ENCODE measurements around the gene SLC25A22. TPM values are rescaled to one million over a fixed set of nuclear protein-coding genes. Genes with fewer than 3 reads are reported as not detected.
A peak's percentile ranks its signal among the peaks of the same experiment; 100 is the strongest.

SLC25A22 gene
- polyA plus RNA-seq, 1 donor (not counting 4 experiments of a cell fraction or from before 2014, with no cell fraction given): 13.5 TPM

GRCh38 chr11:797296-798092 is 587 bp downstream of the SLC25A22 start:
- peaks cover 7 to 18% of the 10 kb centered on the region in 2 experiments for H3K36me3 ChIP-seq (ENCODE audit: control insufficient read depth in 2 of 2, extremely low read depth in 1 of 2, insufficient read depth in 2 of 2, low read length in 2 of 2)
- peak overlapping the region; percentile 70 for H3K27ac ChIP-seq (ENCODE audit: control insufficient read depth, insufficient read depth, low read length)
- DNase-seq (ENCODE audit: low read depth, low spot score): no peak
- TF ChIP-seq, protein P1, sequence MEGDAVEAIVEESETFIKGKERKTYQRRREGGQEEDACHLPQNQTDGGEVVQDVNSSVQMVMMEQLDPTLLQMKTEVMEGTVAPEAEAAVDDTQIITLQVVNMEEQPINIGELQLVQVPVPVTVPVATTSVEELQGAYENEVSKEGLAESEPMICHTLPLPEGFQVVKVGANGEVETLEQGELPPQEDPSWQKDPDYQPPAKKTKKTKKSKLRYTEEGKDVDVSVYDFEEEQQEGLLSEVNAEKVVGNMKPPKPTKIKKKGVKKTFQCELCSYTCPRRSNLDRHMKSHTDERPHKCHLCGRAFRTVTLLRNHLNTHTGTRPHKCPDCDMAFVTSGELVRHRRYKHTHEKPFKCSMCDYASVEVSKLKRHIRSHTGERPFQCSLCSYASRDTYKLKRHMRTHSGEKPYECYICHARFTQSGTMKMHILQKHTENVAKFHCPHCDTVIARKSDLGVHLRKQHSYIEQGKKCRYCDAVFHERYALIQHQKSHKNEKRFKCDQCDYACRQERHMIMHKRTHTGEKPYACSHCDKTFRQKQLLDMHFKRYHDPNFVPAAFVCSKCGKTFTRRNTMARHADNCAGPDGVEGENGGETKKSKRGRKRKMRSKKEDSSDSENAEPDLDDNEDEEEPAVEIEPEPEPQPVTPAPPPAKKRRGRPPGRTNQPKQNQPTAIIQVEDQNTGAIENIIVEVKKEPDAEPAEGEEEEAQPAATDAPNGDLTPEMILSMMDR (optimal IDR thresholded peaks at IDR 0.05 in 1 of 3, IDR thresholded peaks at IDR 0.05 in 1 of 3, conservative IDR thresholded peaks at IDR 0.05 in 1 of 3; ENCODE audit: extremely low read depth in 1 of 3, insufficient read depth in 2 of 3, low read length in 3 of 3): no peak
- no peak for TF ChIP-seq EZH2 (IDR thresholded peaks at IDR 0.05; ENCODE audit: low read length)
- no peaks in the 10 kb centered on the region for H3K9me3 ChIP-seq (ENCODE audit: control insufficient read depth, low read depth, low read length)
- no peaks in the 10 kb centered on the region for H3K79me2 ChIP-seq (ENCODE audit: control insufficient read depth, insufficient read depth, low read length)
- H3K4me1 ChIP-seq (ENCODE audit: control insufficient read depth, extremely low read depth, insufficient read depth, low read length): peaks cover 17% of the 10 kb centered on the region
- peak overlapping the region; percentile 80 for H3K9ac ChIP-seq (ENCODE audit: control insufficient read depth, extremely low read depth, insufficient read depth, low read length)
- no peaks in the 10 kb centered on the region for H4K20me1 ChIP-seq (ENCODE audit: control insufficient read depth, extremely low read depth, insufficient read depth, low read length)
- peak overlapping the region; percentile 84 to 89 (median 86) for H3K4me3 ChIP-seq (ENCODE audit: control insufficient read depth in 2 of 3, extremely low read depth in 1 of 3, insufficient read depth in 2 of 3, low read depth in 1 of 3, low read length in 3 of 3)
- peak; percentile 83 for FAIRE-seq
- dilution Hi-C loops (cut with MboI; ENCODE audit: extremely low pct_ligation_motif_present, low sequenced_read_pairs): no loop called here
- peak overlapping the region; percentile 96 for H3K4me2 ChIP-seq (ENCODE audit: control insufficient read depth, extremely low read depth, insufficient read depth, low read depth, low read length)
- H3K27me3 ChIP-seq (ENCODE audit: control insufficient read depth, extremely low read depth, insufficient read depth, low read length): no peaks in the 10 kb centered on the region
- H3K9me1 ChIP-seq (ENCODE audit: control insufficient read depth, extremely low read depth, insufficient read depth, low read length): no peaks in the 10 kb centered on the region
- peak overlapping the region; percentile 66 for H2AFZ ChIP-seq (ENCODE audit: control insufficient read depth, low read length)

DNA sequence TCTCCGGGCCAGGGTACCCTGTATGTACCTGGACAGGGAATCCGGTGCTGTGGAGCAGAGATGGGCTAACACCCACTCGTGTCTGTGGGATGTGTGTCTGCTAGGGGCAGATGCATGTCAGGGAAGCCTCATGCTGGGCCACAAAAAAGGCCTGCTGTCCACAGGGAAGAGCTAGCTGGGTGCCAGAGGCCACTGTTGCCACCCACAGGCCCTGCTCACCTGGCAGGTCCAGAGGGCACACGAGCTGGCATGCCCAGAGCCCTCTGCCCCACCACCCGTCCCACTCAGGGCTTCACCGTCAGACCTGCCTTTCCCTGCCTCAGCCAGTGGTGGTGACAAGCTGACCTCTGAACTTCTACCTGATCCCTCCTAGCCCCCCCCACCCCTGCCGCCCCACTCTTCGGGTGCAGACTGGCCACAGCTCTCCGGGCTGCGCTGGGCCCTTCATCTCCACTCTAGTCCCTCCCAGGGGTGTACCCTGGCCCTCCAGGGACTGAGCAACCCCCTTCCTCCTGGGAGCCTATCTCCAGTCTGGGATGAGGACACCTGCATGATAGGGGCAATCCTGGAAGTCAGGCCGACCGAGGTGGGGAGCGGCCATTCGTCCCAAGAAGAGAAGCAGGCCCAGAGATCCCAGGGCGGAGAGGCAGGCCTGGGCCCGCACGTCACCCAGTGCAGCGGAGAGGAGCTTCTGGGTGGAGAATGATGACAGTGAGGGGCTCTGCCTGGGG is 1.4 kb downstream of the SLC25A22 start:
- Histone ChIP-seq H3K27ac (ENCODE audit: control insufficient read depth, insufficient read depth, low read length) (peak overlapping the region; percentile 70), H3K4me1 (ENCODE audit: control insufficient read depth, extremely low read depth, insufficient read depth, low read length) (peaks cover 17% of the 10 kb centered on the region), H3K4me3 (ENCODE audit: control insufficient read depth in 2 of 3, extremely low read depth in 1 of 3, insufficient read depth in 2 of 3, low read depth in 1 of 3, low read length in 3 of 3) (peak overlapping the region; percentile 84 to 89 (median 86)), H3K9me1 (ENCODE audit: control insufficient read depth, extremely low read depth, insufficient read depth, low read length) (no peaks in the 10 kb centered on the region), H3K79me2 (ENCODE audit: control insufficient read depth, insufficient read depth, low read length) (no peaks in the 10 kb centered on the region), H4K20me1 (ENCODE audit: control insufficient read depth, extremely low read depth, insufficient read depth, low read length) (no peaks in the 10 kb centered on the region), H3K27me3 (ENCODE audit: control insufficient read depth, extremely low read depth, insufficient read depth, low read length) (no peaks in the 10 kb centered on the region), H3K36me3 (ENCODE audit: control insufficient read depth in 2 of 2, extremely low read depth in 1 of 2, insufficient read depth in 2 of 2, low read length in 2 of 2) (peaks cover 11 to 15% of the 10 kb centered on the region in 2 experiments), H2AFZ (ENCODE audit: control insufficient read depth, low read length) (peak overlapping the region; percentile 13), H3K9ac (ENCODE audit: control insufficient read depth, extremely low read depth, insufficient read depth, low read length) (peak overlapping the region; percentile 80), H3K9me3 (ENCODE audit: control insufficient read depth, low read depth, low read length) (no peaks in the 10 kb centered on the region), H3K4me2 (ENCODE audit: control insufficient read depth, extremely low read depth, insufficient read depth, low read depth, low read length) (peak overlapping the region; percentile 96)
- DNase-seq (ENCODE audit: low read depth, low spot score) (no peak), FAIRE-seq (no peak)
- dilution Hi-C loops (cut with MboI; ENCODE audit: extremely low pct_ligation_motif_present, low sequenced_read_pairs): no loop called here
- TF ChIP-seq, protein P1 (optimal IDR thresholded peaks at IDR 0.05 in 1 of 3, IDR thresholded peaks at IDR 0.05 in 1 of 3, conservative IDR thresholded peaks at IDR 0.05 in 1 of 3; ENCODE audit: extremely low read depth in 1 of 3, insufficient read depth in 2 of 3, low read length in 3 of 3): no peak
- TF ChIP-seq EZH2 (IDR thresholded peaks at IDR 0.05; ENCODE audit: low read length): no peak
